Ascending aorta (tissue), 2 donors: ENCODE measurements around the gene MYBL2. TPM values are rescaled to one million over a fixed set of nuclear protein-coding genes. Genes with fewer than 3 reads are reported as not detected.

Experiments used
- DNase-seq, 2 donors: peaks; one replicate each; pipeline ENCODE4 v3.0.0-alpha.2; 2019; ENCODE audit warnings: low spot score in 2 of 2
- H3K27ac ChIP-seq, 2 donors: fragments of 200-600 bp; sonication (generic); one replicate each; pipeline ENCODE4 v1.5.1; 2016 to 2017; ENCODE audit warnings: mild to moderate bottlenecking in 1 of 2
- H3K27me3 ChIP-seq: fragments of 200-600 bp; sonication (generic); one replicate; pipeline ENCODE4 v1.5.1; 2017
- H3K36me3 ChIP-seq, 2 donors: fragments of 200-600 bp; sonication (generic); one replicate each; pipeline ENCODE4 v1.5.1; 2016
- H3K4me1 ChIP-seq, 2 donors: fragments of 200-600 bp; sonication (generic); one replicate each; pipeline ENCODE4 v1.5.1; 2016 to 2017; ENCODE audit warnings: mild to moderate bottlenecking in 1 of 2
- H3K4me3 ChIP-seq, 2 donors: fragments of 200-600 bp; sonication (generic); one replicate each; pipeline ENCODE4 v1.5.1; 2016 to 2017; ENCODE audit warnings: mild to moderate bottlenecking in 1 of 2
- H3K9me3 ChIP-seq, 2 donors: fragments of 200-600 bp; sonication (generic); one replicate each; pipeline ENCODE4 v1.5.1; 2016
- intact Hi-C: fragments of 100-400 bp; cut with DNase I; formaldehyde crosslinking; loops from one replicate; pipeline ENCODE4 v1.15.1; 2023
- total RNA-seq: library from RNA; depleted of rRNA; stranded (reverse); fragments of >200 nt; gene quantifications from one replicate; pipeline ENCODE4 v1.1.0, GENCODE V29; 2016
- TF ChIP-seq, protein P1 (sequence below), 3 experiments: fragments of 200-600 bp in 2 of 3; fragments of 450-650 bp in 1 of 3; sonication (generic) in 2 of 3; IDR thresholded peaks; one replicate each; pipeline ENCODE4 v1.5.1; 2016 to 2019; ENCODE audit warnings: antibody characterized with exemption in 3 of 3, mild to moderate bottlenecking in 1 of 3, moderate library complexity in 1 of 3

The MYBL2 gene
- total RNA-seq, 1 donor from 2014 or later = not detected

DNA sequence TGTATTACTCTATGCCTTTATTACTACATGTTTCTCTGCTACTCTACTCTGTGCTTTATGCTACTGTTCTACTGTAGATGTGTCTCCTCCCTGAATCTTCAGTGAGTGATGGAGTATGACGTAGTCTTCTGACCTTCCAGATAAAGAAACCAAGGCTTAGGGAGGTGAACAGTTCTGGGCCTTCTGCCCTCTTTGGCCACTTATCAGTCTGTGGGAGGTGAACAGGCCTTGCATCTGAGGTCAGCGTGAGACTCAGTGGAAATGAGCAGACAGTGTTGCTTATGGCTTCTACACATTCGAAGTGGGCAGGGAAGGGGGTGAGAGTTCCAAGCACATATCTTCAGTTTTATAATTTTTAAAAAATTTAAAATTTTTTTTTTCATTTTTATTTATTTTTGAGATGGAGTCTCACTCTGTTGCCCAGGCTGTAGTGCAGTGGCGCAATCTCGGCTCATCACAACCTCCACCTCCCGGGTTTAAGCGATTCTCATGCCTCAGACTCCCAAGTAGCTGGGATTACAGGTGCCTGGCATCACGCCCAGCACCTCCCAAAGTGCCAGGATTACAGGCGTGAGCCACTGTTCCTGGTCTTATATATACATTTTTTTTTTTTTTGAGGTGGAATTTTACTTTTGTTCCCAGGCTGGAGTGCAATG, 24.2 kb downstream of the MYBL2 start:
- intact Hi-C loops = no loop called here
- Histone ChIP-seq H3K9me3 (no peaks in the 10 kb centered on the region), H3K27ac (no peak overlapping the region), H3K4me3 (no peak overlapping the region), H3K27me3 (no peaks in the 10 kb centered on the region), H3K36me3 (no peaks in the 10 kb centered on the region), H3K4me1 (no peaks in the 10 kb centered on the region)
- TF ChIP-seq, protein P1, sequence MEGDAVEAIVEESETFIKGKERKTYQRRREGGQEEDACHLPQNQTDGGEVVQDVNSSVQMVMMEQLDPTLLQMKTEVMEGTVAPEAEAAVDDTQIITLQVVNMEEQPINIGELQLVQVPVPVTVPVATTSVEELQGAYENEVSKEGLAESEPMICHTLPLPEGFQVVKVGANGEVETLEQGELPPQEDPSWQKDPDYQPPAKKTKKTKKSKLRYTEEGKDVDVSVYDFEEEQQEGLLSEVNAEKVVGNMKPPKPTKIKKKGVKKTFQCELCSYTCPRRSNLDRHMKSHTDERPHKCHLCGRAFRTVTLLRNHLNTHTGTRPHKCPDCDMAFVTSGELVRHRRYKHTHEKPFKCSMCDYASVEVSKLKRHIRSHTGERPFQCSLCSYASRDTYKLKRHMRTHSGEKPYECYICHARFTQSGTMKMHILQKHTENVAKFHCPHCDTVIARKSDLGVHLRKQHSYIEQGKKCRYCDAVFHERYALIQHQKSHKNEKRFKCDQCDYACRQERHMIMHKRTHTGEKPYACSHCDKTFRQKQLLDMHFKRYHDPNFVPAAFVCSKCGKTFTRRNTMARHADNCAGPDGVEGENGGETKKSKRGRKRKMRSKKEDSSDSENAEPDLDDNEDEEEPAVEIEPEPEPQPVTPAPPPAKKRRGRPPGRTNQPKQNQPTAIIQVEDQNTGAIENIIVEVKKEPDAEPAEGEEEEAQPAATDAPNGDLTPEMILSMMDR (IDR thresholded peaks at IDR 0.05) = no peak
- DNase-seq = no peak

DNA sequence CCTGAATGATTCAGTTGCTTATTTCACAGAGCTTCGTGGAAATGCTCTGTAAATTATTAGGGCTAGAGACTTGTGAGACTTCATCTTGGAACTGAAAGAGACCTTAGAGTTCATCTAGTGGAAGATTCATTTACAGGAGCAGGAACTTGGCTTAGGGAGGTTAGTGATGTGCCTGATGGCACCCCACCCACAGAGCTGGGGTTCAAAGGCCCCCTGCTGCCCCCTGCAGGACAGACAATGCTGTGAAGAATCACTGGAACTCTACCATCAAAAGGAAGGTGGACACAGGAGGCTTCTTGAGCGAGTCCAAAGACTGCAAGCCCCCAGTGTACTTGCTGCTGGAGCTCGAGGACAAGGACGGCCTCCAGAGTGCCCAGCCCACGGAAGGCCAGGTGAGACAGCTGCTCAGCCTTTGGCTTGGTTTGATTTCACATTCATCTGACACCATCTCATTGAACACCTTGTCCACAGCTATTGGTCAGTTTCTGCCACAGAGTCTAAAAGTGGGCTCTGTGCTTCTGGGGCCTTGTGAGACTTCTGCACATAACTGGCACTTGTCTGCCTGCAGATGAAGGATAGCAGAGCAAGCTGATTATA, 25.1 kb downstream of the MYBL2 start:
- no peaks in the 10 kb centered on the region for H3K9me3 ChIP-seq
- DNase-seq = no peak
- intact Hi-C loops = no loop called here
- no peak overlapping the region for H3K4me3 ChIP-seq
- H3K27ac ChIP-seq = no peak overlapping the region
- no peaks in the 10 kb centered on the region for H3K4me1 ChIP-seq
- TF ChIP-seq, protein P1 (IDR thresholded peaks at IDR 0.05) = no peak
- H3K36me3 ChIP-seq = no peaks in the 10 kb centered on the region
- H3K27me3 ChIP-seq = no peaks in the 10 kb centered on the region

DNA sequence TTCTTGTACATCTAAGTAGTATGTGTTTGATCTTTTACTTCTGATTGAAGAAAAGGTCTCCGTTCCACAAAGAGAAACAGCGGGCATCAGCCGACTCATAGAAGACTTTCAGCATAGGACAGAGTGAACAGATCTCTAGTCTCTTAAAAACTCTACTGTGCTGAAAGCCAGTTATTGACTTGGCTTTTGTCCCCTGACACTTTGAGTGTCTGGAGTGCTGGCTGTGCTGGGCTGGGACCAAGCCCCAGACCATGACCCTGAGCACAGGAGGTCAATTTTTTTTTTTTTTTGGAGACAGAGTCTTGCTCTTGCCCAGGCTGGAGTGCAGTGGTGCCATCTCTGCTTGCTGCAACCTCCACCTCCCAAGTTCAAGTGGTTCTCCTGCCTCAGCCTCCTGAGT, 27.8 kb downstream of the MYBL2 start:
- no peak for DNase-seq
- TF ChIP-seq, protein P1 (IDR thresholded peaks at IDR 0.05) = no peak
- H3K27me3 ChIP-seq = no peaks in the 10 kb centered on the region
- intact Hi-C loops = no loop called here
- no peaks in the 10 kb centered on the region for H3K9me3 ChIP-seq
- no peak overlapping the region for H3K4me3 ChIP-seq
- H3K4me1 ChIP-seq = no peaks in the 10 kb centered on the region
- no peak overlapping the region for H3K27ac ChIP-seq
- no peaks in the 10 kb centered on the region for H3K36me3 ChIP-seq

GRCh38 chr20:43695571-43695970, 28.7 kb downstream of the MYBL2 start:
- no peak overlapping the region for H3K27ac ChIP-seq
- TF ChIP-seq, protein P1 (IDR thresholded peaks at IDR 0.05) = no peak
- intact Hi-C loops = no loop called here
- H3K4me1 ChIP-seq = no peaks in the 10 kb centered on the region
- no peaks in the 10 kb centered on the region for H3K36me3 ChIP-seq
- no peak overlapping the region for H3K4me3 ChIP-seq
- no peaks in the 10 kb centered on the region for H3K27me3 ChIP-seq
- no peak for DNase-seq
- H3K9me3 ChIP-seq = no peaks in the 10 kb centered on the region

- no peak for DNase-seq
- intact Hi-C loops = no loop called here
- H3K27ac ChIP-seq = no peak overlapping the region
- no peaks in the 10 kb centered on the region for H3K36me3 ChIP-seq
- H3K27me3 ChIP-seq = no peaks in the 10 kb centered on the region
- H3K4me1 ChIP-seq = no peaks in the 10 kb centered on the region
- no peaks in the 10 kb centered on the region for H3K9me3 ChIP-seq
- no peak overlapping the region for H3K4me3 ChIP-seq
- TF ChIP-seq, protein P1 (IDR thresholded peaks at IDR 0.05) = no peak
Measured at GRCh38 chr20:43699941-43700565, 33.1 kb downstream of the MYBL2 start.
